ENCODE results near the gene SCAPER.

GRCh38 chr15:76916369-76916768, 11.2 kb upstream of the SCAPER start:
- TF ChIP-seq CTCF (IDR thresholded peaks at IDR 0.05 in 8 of 11, conservative IDR thresholded peaks at IDR 0.05 in 3 of 11): no peak
- TF ChIP-seq POLR2A (IDR thresholded peaks at IDR 0.05): no peak
